Gastroesophageal sphincter (tissue), 3 donors: Measurements from ENCODE around the gene B3GNT2.

Experiments used
- EP300 ChIP-seq: sonication (generic); formaldehyde crosslinking; IDR thresholded peaks from one replicate; pipeline ENCODE4 v1.6.1; 2017; ENCODE audit warnings: antibody characterized with exemption, mild to moderate bottlenecking
- POLR2A ChIP-seq, 2 donors: fragments of 450-650 bp; IDR thresholded peaks; one replicate each; pipeline ENCODE4 v1.6.1; 2017; ENCODE audit warnings: antibody characterized with exemption in 2 of 2, mild to moderate bottlenecking in 2 of 2, moderate library complexity in 1 of 2
- POLR2AphosphoS5 ChIP-seq: sonication (generic); formaldehyde crosslinking; IDR thresholded peaks from one replicate; pipeline ENCODE4 v1.6.1; 2017; ENCODE audit warnings: antibody characterized with exemption
- TF ChIP-seq, protein P1 (sequence below), 4 experiments: fragments of 200-600 bp in 2 of 4; fragments of 450-650 bp in 2 of 4; sonication (generic) in 1 of 4; IDR thresholded peaks; one replicate each; pipeline ENCODE4 v1.5.1; 2017 to 2019; ENCODE audit warnings: antibody characterized with exemption in 4 of 4, mild to moderate bottlenecking in 2 of 4, moderate library complexity in 2 of 4

- TF ChIP-seq, protein P1, sequence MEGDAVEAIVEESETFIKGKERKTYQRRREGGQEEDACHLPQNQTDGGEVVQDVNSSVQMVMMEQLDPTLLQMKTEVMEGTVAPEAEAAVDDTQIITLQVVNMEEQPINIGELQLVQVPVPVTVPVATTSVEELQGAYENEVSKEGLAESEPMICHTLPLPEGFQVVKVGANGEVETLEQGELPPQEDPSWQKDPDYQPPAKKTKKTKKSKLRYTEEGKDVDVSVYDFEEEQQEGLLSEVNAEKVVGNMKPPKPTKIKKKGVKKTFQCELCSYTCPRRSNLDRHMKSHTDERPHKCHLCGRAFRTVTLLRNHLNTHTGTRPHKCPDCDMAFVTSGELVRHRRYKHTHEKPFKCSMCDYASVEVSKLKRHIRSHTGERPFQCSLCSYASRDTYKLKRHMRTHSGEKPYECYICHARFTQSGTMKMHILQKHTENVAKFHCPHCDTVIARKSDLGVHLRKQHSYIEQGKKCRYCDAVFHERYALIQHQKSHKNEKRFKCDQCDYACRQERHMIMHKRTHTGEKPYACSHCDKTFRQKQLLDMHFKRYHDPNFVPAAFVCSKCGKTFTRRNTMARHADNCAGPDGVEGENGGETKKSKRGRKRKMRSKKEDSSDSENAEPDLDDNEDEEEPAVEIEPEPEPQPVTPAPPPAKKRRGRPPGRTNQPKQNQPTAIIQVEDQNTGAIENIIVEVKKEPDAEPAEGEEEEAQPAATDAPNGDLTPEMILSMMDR (IDR thresholded peaks at IDR 0.05): no peak
- no peak for TF ChIP-seq POLR2A (IDR thresholded peaks at IDR 0.05)
- no peak for TF ChIP-seq POLR2AphosphoS5
- TF ChIP-seq EP300: no peak
These were observed 43.9 kb upstream of the B3GNT2 start for GRCh38 chr2:62152000-62152399.
